Frontal cortex (tissue), 4 donors: ENCODE results near the gene YWHAB. TPM values are rescaled to one million over a fixed set of nuclear protein-coding genes. Genes with fewer than 3 reads are reported as not detected.
"Not testable (repeated sequence)": the region's sequence is repeated elsewhere in the genome, so short reads cannot be mapped to it uniquely, and the experiment has no call there.

Source experiments
- DNase-seq, 2 donors: peaks; one replicate each; pipeline ENCODE4 v3.0.0; 2012; ENCODE audit warnings: low spot score in 2 of 2
- FAIRE-seq: peaks from 2 replicates; lab custom pipeline; 2012; peaks lifted over from hg19 to GRCh38; lab: Jason Lieb, UNC
- total RNA-seq: library from RNA; depleted of rRNA; stranded (reverse); fragments of >200 nt; gene quantifications from one replicate; pipeline ENCODE4 v1.2.3, GENCODE V29; 2014
- donor health status: control.
- donor health status: control.
- donor health status: control.

YWHAB gene
- 148 TPM for total RNA-seq

- DNase-seq (peak; percentile 97), FAIRE-seq (no peak)
Observed at GRCh38 chr20:44885392-44886265, at the start of gene YWHAB. Gene YWHAB, plus strand, starts transcription at chr20:44885705. Its CDS starts 15,829 bp downstream, at chr20:44901534.

- FAIRE-seq = no peak
Observed at GRCh38 chr20:44836601-44837120, 48.8 kb upstream of the YWHAB start.

GRCh38 chr20:44837946-44838345 is 47.6 kb upstream of the YWHAB start:
- DNase-seq (no peak), FAIRE-seq (no peak)

More at GRCh38 chr20:44836601-44837120, 48.8 kb upstream of the YWHAB start:
- no peak for DNase-seq

- no peak for DNase-seq
- FAIRE-seq = no peak
Observed at GRCh38 chr20:44838521-44838920, 47.0 kb upstream of the YWHAB start.

- no peak for DNase-seq
- FAIRE-seq = no peak
Observed at GRCh38 chr20:44839481-44839880, 46.0 kb upstream of the YWHAB start.

GRCh38 chr20:44840826-44841225 is 44.7 kb upstream of the YWHAB start:
- no peak for DNase-seq
- FAIRE-seq = no peak

GRCh38 chr20:44841955-44842354 is 43.5 kb upstream of the YWHAB start:
- no peak for FAIRE-seq
- DNase-seq = no peak

GRCh38 chr20:44843876-44844275 is 41.6 kb upstream of the YWHAB start:
- FAIRE-seq (no peak), DNase-seq (no peak)

GRCh38 chr20:44848254-44849015 is 37.1 kb upstream of the YWHAB start:
- DNase-seq = no peak
- FAIRE-seq = no peak

- DNase-seq = no peak
- FAIRE-seq = no peak
Observed at GRCh38 chr20:44849703-44850102, 35.8 kb upstream of the YWHAB start.

GRCh38 chr20:44850272-44850671 is 35.2 kb upstream of the YWHAB start:
- no peak for FAIRE-seq
- DNase-seq = no peak

- FAIRE-seq (no peak), DNase-seq (no peak)
Observed at GRCh38 chr20:44850837-44851236, 34.7 kb upstream of the YWHAB start.

- no peak for FAIRE-seq
Observed at GRCh38 chr20:44851545-44851944, 34.0 kb upstream of the YWHAB start.

GRCh38 chr20:44856442-44856841 is 29.1 kb upstream of the YWHAB start:
- DNase-seq (no peak), FAIRE-seq (no peak)

More at GRCh38 chr20:44851545-44851944, 34.0 kb upstream of the YWHAB start:
- no peak for DNase-seq

GRCh38 chr20:44856856-44857448 is 28.6 kb upstream of the YWHAB start:
- DNase-seq = no peak
- FAIRE-seq = no peak

GRCh38 chr20:44858606-44859360 is 26.7 kb upstream of the YWHAB start:
- no peak for DNase-seq
- FAIRE-seq = no peak

GRCh38 chr20:44861531-44862006 is 23.9 kb upstream of the YWHAB start:
- FAIRE-seq (no peak), DNase-seq (peak in 1 of 2 donors; percentile 22)

GRCh38 chr20:44862286-44862685 is 23.2 kb upstream of the YWHAB start:
- FAIRE-seq (no peak), DNase-seq (no peak)

- DNase-seq = not testable (repeated sequence)
Observed at GRCh38 chr20:44863365-44864084, 22.0 kb upstream of the YWHAB start.

More at GRCh38 chr20:44863365-44864084, 22.0 kb upstream of the YWHAB start:
- not testable (repeated sequence) for FAIRE-seq
